CD8-positive, alpha-beta memory T cell (primary cell): ENCODE data around the gene DENND1C. TPM values are rescaled to one million over a fixed set of nuclear protein-coding genes. Genes with fewer than 3 reads are reported as not detected.

Source experiments
- CTCF ChIA-PET: fragments of 350-600 bp; sonication (Branson Sonifier 250); formaldehyde crosslinking; loops from one replicate; lab custom pipeline; 2021; ENCODE audit warnings: antibody characterized with exemption; lab: Charles Lee
- POLR2A ChIA-PET: fragments of 350-600 bp; sonication (Branson Sonifier 250); formaldehyde crosslinking; loops from one replicate; lab custom pipeline; 2021; ENCODE audit warnings: antibody characterized with exemption; lab: Charles Lee
- DNase-seq, 5 donors: peaks; one replicate each; pipeline versions ENCODE4 v3.0.0 to v3.0.0-alpha.2; 2020 to 2022; ENCODE audit warnings: mixed read lengths in 1 of 5
- H3K27ac ChIP-seq: one replicate; pipeline ENCODE4 v1.7.0; 2013; ENCODE audit warnings: low read depth, mild to moderate bottlenecking, low read length, moderate library complexity
- H3K27me3 ChIP-seq: 2 replicates; pipeline ENCODE4 v1.7.0; 2013; ENCODE audit warnings: low read length, mild to moderate bottlenecking; ENCODE audit not compliant: insufficient read depth, poor library complexity, severe bottlenecking
- H3K36me3 ChIP-seq: 2 replicates; pipeline ENCODE4 v1.7.0; 2013; ENCODE audit warnings: mild to moderate bottlenecking, low read length, moderate library complexity; ENCODE audit not compliant: insufficient read depth
- H3K4me1 ChIP-seq: 2 replicates; pipeline ENCODE4 v1.7.0; 2013; ENCODE audit warnings: mild to moderate bottlenecking, low read length, moderate library complexity; ENCODE audit not compliant: insufficient read depth
- H3K4me3 ChIP-seq: 2 replicates; pipeline ENCODE4 v1.7.0; 2013; ENCODE audit warnings: mild to moderate bottlenecking, low read length
- H3K9me3 ChIP-seq: 2 replicates; pipeline ENCODE4 v1.7.0; 2013; ENCODE audit warnings: mild to moderate bottlenecking, low read length
- H3K27ac Mint-ChIP-seq, 8 donors: one replicate each; pipeline ENCODE4 v1.8.0; 2020 to 2021; ENCODE audit warnings: mixed read lengths in 8 of 8, mild to moderate bottlenecking in 6 of 8, inconsistent platforms in 3 of 8, moderate library complexity in 3 of 8
- H3K27me3 Mint-ChIP-seq, 2 donors: one replicate each; pipeline ENCODE4 v1.8.0; 2020 to 2021; ENCODE audit warnings: mixed read lengths in 2 of 2, mild to moderate bottlenecking in 1 of 2, moderate library complexity in 1 of 2
- H3K36me3 Mint-ChIP-seq, 3 donors: one replicate each; pipeline ENCODE4 v1.8.0; 2020 to 2021; ENCODE audit warnings: mixed read lengths in 3 of 3, inconsistent platforms in 1 of 3, mild to moderate bottlenecking in 1 of 3
- H3K4me1 Mint-ChIP-seq, 3 donors: one replicate each; pipeline ENCODE4 v1.8.0; 2020 to 2021; ENCODE audit warnings: mixed read lengths in 3 of 3, inconsistent platforms in 1 of 3, mild to moderate bottlenecking in 1 of 3
- H3K4me3 Mint-ChIP-seq, 7 donors: one replicate each; pipeline ENCODE4 v1.8.0; 2020 to 2021; ENCODE audit warnings: mixed read lengths in 7 of 7, mild to moderate bottlenecking in 6 of 7, moderate library complexity in 4 of 7, inconsistent platforms in 2 of 7
- H3K9me3 Mint-ChIP-seq, 5 donors: one replicate each; pipeline ENCODE4 v1.8.0; 2020 to 2022; ENCODE audit warnings: mixed read lengths in 5 of 5, mild to moderate bottlenecking in 3 of 5, moderate library complexity in 2 of 5, inconsistent platforms in 1 of 5
- polyA plus RNA-seq: library from polyadenylated mRNA; unstranded; fragments of 300-500 nt; fragmentation: Illumina TruSeq; gene quantifications from one replicate; pipeline ENCODE4 v1.2.3, GENCODE V29; 2021
- total RNA-seq, 2 experiments: library from RNA; stranded (reverse); gene quantifications; one replicate each; pipeline ENCODE4 v1.2.3, GENCODE V29; 2021

DENND1C gene
- total and polyA plus RNA-seq, 3 experiments from 2014 or later, result 51.9 to 93.2 (median 55.1) TPM

- H3K36me3 Mint-ChIP-seq, result peaks cover 0 to 19% (median under 1%) of the 10 kb centered on the region in 3 donors
- CTCF ChIA-PET, result no interaction called here
These were observed 12.9 kb upstream of the DENND1C start for GRCh38 chr19:6494438-6495036.

DNA sequence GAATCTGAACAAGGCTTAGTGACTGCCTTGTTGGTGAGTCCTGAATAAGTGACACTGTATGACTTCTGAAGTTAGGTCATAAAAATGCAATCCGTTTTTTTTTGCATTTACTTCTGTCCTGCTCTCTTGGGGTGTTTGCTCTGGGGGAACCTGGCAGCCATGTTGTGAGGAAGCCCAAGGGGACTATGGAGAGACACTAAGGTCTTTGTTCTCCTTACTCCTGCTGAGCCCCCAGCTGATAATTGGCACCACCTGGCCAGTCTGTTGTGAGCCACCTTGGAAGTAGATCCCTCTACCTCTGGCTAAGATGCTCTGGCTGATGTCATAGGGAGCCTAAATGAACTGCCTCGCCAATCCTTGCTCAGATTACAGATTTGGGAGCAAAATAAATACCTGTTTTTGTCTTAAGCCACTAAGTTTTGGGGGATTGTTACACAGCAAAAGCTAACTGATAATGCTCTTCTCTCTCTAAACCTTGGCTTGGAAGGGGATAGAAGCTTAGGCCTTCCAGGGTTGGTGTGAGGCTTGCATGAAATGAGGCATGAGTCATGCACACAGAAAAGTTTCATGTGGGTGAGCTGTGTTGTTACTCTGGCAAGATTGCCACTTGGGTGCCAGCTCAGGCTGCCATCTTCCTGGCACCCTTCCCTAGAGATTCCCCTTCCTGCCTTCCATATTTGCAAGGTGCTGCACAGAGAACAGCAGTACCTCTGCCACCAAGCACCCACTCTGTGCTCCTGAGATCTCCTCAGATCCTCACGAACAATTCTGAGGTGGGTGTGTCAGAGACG lies 10.4 kb upstream of the DENND1C start:
- no peak for DNase-seq
- H3K9me3 ChIP-seq, result no peaks in the 10 kb centered on the region
- H3K9me3 Mint-ChIP-seq, result peaks cover 0 to 2% (median 0%) of the 10 kb centered on the region in 5 donors
- H3K4me3 Mint-ChIP-seq, result peak overlapping the region in 2 of 7 donors; percentile 28 to 48
- peaks cover 8% of the 10 kb centered on the region for H3K4me1 ChIP-seq
- H3K36me3 ChIP-seq, result no peaks in the 10 kb centered on the region
- POLR2A ChIA-PET, result interaction anchor here (1.0 kb wide), 1 partner anchor 10 kb away, joined by 5 read pairs; no protein-coding TSS in a partner anchor
- H3K36me3 Mint-ChIP-seq, result peaks cover 0 to 14% (median 0%) of the 10 kb centered on the region in 3 donors
- H3K4me1 Mint-ChIP-seq, result peaks cover 13 to 14% (median 14%) of the 10 kb centered on the region in 3 donors
- H3K27ac Mint-ChIP-seq, result peak overlapping the region in 2 of 8 donors; percentile 29 to 74
- no peaks in the 10 kb centered on the region for H3K27me3 Mint-ChIP-seq
- no peak overlapping the region for H3K4me3 ChIP-seq
- CTCF ChIA-PET, result interaction anchor here (1.0 kb wide), 2 partner anchors 10 to 19 kb away, joined by 3 read pairs; partner anchors contain the start of gene DENND1C
- H3K27ac ChIP-seq, result no peak overlapping the region
- no peaks in the 10 kb centered on the region for H3K27me3 ChIP-seq

More at GRCh38 chr19:6494438-6495036, 12.9 kb upstream of the DENND1C start:
- Mint-ChIP-seq H3K4me1 (peaks cover 8 to 19% (median 14%) of the 10 kb centered on the region in 3 donors), H3K4me3 (peak overlapping the region in 1 of 7 donors; percentile 46), H3K27ac (no peak overlapping the region), H3K9me3 (peaks cover 0 to 2% (median 0%) of the 10 kb centered on the region in 5 donors), H3K27me3 (no peaks in the 10 kb centered on the region)
- peaks cover 8% of the 10 kb centered on the region for H3K4me1 ChIP-seq
- no peak overlapping the region for H3K27ac ChIP-seq
- H3K4me3 ChIP-seq, result no peak overlapping the region
- POLR2A ChIA-PET, result no interaction called here
- no peaks in the 10 kb centered on the region for H3K36me3 ChIP-seq
- H3K27me3 ChIP-seq, result no peaks in the 10 kb centered on the region
- no peak for DNase-seq
- H3K9me3 ChIP-seq, result no peaks in the 10 kb centered on the region

- H3K4me1 Mint-ChIP-seq, result peaks cover 13 to 14% (median 14%) of the 10 kb centered on the region in 3 donors
- DNase-seq, result no peak
- peaks cover 0 to 2% (median 0%) of the 10 kb centered on the region in 5 donors for H3K9me3 Mint-ChIP-seq
- no peaks in the 10 kb centered on the region for H3K9me3 ChIP-seq
- peaks cover 0 to 8% (median 0%) of the 10 kb centered on the region in 3 donors for H3K36me3 Mint-ChIP-seq
- ChIA-PET CTCF (interaction anchor here (0.8 kb wide), 1 partner anchor 34 kb away, joined by 3 read pairs; no protein-coding TSS in a partner anchor), POLR2A (interaction anchor here (1.3 kb wide), 1 partner anchor 9 kb away, joined by 8 read pairs; the partner anchor contains the start of gene DENND1C)
- H3K4me1 ChIP-seq, result peaks cover 8% of the 10 kb centered on the region
- H3K27ac ChIP-seq, result no peak overlapping the region
- H3K36me3 ChIP-seq, result no peaks in the 10 kb centered on the region
- no peaks in the 10 kb centered on the region for H3K27me3 ChIP-seq
- H3K27ac Mint-ChIP-seq, result peak overlapping the region; percentile 60 to 98 (median 90)
- H3K4me3 ChIP-seq, result peak overlapping the region; percentile 37
- H3K27me3 Mint-ChIP-seq, result no peaks in the 10 kb centered on the region
- H3K4me3 Mint-ChIP-seq, result peak overlapping the region; percentile 74 to 93 (median 86)
These were observed 8.5 kb upstream of the DENND1C start for GRCh38 chr19:6490134-6490533.

DNA sequence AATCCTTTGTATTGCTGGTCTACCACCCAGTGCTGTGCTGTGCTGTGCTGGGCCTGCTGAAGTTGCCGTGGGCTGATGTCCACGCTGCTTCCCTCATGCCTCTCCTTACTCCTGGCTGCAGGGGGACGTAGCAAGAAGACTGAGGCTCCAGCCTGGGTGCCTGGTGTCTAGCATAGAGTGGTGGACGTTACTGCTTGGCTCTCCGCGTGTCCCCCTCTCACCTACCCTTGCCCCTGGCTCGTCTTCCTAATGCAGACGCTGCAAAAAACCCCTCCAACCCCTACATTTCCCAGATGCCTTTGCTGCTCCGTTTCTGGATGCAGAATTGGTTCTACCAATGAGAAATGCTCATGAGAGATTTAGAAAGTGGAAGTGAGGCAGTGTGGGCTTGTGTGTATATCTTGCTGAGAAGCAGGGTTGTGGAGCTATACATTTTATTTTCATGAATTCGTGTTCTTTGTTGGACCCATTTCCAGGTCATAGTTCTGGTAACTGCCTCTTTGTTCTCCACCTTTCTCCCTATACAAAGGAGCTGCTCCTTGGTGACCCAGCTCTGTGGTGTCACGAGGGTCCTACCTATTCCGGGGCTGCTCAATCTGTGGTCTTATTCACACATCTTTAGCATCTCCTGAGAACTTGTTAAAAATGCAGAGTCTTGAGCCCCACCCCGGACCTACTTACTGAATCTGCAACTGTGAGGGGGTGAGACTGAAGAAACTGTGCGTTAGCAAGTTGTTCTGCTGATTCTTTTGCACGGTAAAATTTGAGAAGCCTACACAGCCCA lies 7.9 kb upstream of the DENND1C start:
- ChIA-PET CTCF (no interaction called here), POLR2A (interaction anchor here (1.3 kb wide), 1 partner anchor 8 kb away, joined by 8 read pairs; the partner anchor contains the start of gene DENND1C)
- peaks cover 0 to 4% (median 0%) of the 10 kb centered on the region in 3 donors for H3K36me3 Mint-ChIP-seq
- H3K27ac Mint-ChIP-seq, result peak overlapping the region; percentile 60 to 98 (median 90)
- peaks cover 13 to 14% (median 14%) of the 10 kb centered on the region in 3 donors for H3K4me1 Mint-ChIP-seq
- H3K36me3 ChIP-seq, result no peaks in the 10 kb centered on the region
- peaks cover 8% of the 10 kb centered on the region for H3K4me1 ChIP-seq
- H3K27me3 ChIP-seq, result no peaks in the 10 kb centered on the region
- no peak overlapping the region for H3K27ac ChIP-seq
- no peaks in the 10 kb centered on the region for H3K9me3 ChIP-seq
- H3K9me3 Mint-ChIP-seq, result peaks cover 0 to 2% (median 0%) of the 10 kb centered on the region in 5 donors
- H3K27me3 Mint-ChIP-seq, result no peaks in the 10 kb centered on the region
- DNase-seq, result no peak
- peak overlapping the region; percentile 37 for H3K4me3 ChIP-seq
- peak overlapping the region; percentile 74 to 93 (median 86) for H3K4me3 Mint-ChIP-seq

- H3K27ac ChIP-seq, result no peak overlapping the region
- no peak for DNase-seq
- peaks cover 26% of the 10 kb centered on the region for H3K4me1 ChIP-seq
- ChIA-PET POLR2A (no interaction called here), CTCF (interaction anchor here (2.0 kb wide), 1 partner anchor 32 kb away, joined by 6 read pairs; no protein-coding TSS in a partner anchor)
- no peaks in the 10 kb centered on the region for H3K9me3 ChIP-seq
- Mint-ChIP-seq H3K27me3 (peaks cover 0 to 1% of the 10 kb centered on the region in 2 donors), H3K36me3 (peaks cover 0 to 12% (median 0%) of the 10 kb centered on the region in 3 donors), H3K27ac (peak overlapping the region in 1 of 8 donors; percentile 29), H3K4me1 (peaks cover 33 to 46% (median 46%) of the 10 kb centered on the region in 3 donors), H3K9me3 (no peaks in the 10 kb centered on the region), H3K4me3 (no peak overlapping the region)
- no peaks in the 10 kb centered on the region for H3K36me3 ChIP-seq
- no peak overlapping the region for H3K4me3 ChIP-seq
- H3K27me3 ChIP-seq, result no peaks in the 10 kb centered on the region
These were observed 3.2 kb upstream of the DENND1C start for GRCh38 chr19:6484831-6485230.

- Histone ChIP-seq H3K9me3 (no peaks in the 10 kb centered on the region), H3K27ac (no peak overlapping the region), H3K4me3 (no peak overlapping the region), H3K4me1 (peaks cover 30% of the 10 kb centered on the region), H3K36me3 (no peaks in the 10 kb centered on the region), H3K27me3 (no peaks in the 10 kb centered on the region)
- no peaks in the 10 kb centered on the region for H3K9me3 Mint-ChIP-seq
- peaks cover 28 to 44% (median 44%) of the 10 kb centered on the region in 3 donors for H3K4me1 Mint-ChIP-seq
- DNase-seq, result no peak
- ChIA-PET CTCF (no interaction called here), POLR2A (no interaction called here)
- H3K27ac Mint-ChIP-seq, result peak overlapping the region in 2 of 8 donors; percentile 29 to 94
- peak overlapping the region in 1 of 7 donors; percentile 92 for H3K4me3 Mint-ChIP-seq
- peaks cover 0 to 1% of the 10 kb centered on the region in 2 donors for H3K27me3 Mint-ChIP-seq
- peaks cover 0 to 12% (median 0%) of the 10 kb centered on the region in 3 donors for H3K36me3 Mint-ChIP-seq
These were observed 2.6 kb upstream of the DENND1C start for GRCh38 chr19:6484230-6484629.

DNA sequence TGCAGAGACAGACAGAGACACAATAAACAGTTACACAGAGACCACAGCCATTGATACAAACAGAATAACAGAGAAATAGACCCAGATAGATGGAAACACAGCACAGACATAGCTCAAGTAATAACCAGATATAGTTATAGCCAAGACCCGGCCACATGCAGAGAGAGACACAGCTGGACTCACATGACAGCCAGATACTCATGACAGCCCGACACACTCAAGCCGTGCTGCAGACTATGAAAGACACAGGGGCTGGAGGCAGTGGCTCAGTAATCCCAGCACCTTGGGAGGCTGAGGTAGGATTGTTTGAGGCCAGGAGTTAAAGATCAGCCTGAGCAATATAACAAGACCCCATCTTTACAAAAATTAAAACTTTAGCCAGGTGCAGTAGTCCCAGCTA lies 1.6 kb upstream of the DENND1C start:
- H3K4me1 ChIP-seq, result peaks cover 38% of the 10 kb centered on the region
- Mint-ChIP-seq H3K27ac (peak overlapping the region; percentile 36 to 100 (median 94)), H3K9me3 (no peaks in the 10 kb centered on the region), H3K4me3 (peak overlapping the region in 6 of 7 donors; percentile 47 to 92 (median 63)), H3K4me1 (peaks cover 26 to 42% (median 42%) of the 10 kb centered on the region in 3 donors), H3K27me3 (peaks cover 0 to 1% of the 10 kb centered on the region in 2 donors), H3K36me3 (peaks cover 0 to 14% (median 0%) of the 10 kb centered on the region in 3 donors)
- H3K27me3 ChIP-seq, result no peaks in the 10 kb centered on the region
- no peak overlapping the region for H3K4me3 ChIP-seq
- no peaks in the 10 kb centered on the region for H3K9me3 ChIP-seq
- CTCF ChIA-PET, result interaction anchor here (1.4 to 2.0 kb wide), 3 partner anchors 13 to 20 kb away, joined by 3 to 8 read pairs (median 3); no protein-coding TSS in a partner anchor
- POLR2A ChIA-PET, result no interaction called here
- H3K36me3 ChIP-seq, result no peaks in the 10 kb centered on the region
- no peak for DNase-seq
- H3K27ac ChIP-seq, result no peak overlapping the region
